ENCODE data around the gene OGDH. TPM values are rescaled to one million over a fixed set of nuclear protein-coding genes. Genes with fewer than 3 reads are reported as not detected.

The OGDH gene
- total and polyA plus RNA-seq, 4 donors, result 39.0 to 142 (median 59.9) TPM

DNA sequence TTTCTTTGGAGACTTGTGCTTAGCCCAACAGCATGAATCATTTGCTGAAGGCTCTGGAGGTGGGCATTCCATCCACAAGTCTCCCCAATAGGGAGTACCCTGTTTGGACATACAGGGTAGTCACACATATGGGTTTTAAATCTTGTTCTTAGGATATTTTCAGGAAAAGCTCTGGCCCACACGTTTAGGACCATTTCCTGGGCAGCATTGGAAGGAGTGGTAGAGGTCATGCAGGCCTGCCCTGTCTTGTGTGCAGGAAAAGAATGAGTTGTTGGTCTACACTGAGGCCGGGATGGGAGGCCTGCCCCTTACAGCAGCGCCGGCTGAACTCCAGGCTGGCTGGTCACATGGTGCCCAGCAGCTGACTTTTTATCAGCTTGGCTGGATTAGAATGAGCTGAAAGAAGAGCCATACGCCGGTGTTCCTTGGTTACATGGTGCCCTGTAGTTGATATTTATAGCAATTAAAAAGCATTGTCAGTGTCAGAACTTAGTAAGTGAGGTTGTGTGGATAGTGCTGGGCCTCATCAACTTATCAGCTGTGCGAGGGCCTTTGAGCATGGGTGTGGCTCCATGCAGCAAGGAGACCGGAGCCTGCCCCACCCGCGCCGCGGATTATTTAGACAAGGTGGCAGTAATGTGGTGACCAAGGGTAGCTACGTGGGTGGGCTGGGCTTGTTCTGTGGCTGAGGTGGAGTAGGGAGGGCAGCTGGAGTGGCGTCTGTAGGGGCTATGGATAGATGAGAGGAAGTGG, 28.6 kb downstream of the OGDH start:
- Histone ChIP-seq H3K9ac (ENCODE audit: insufficient read depth in 1 of 2, low read length in 2 of 2) (no peak overlapping the region), H3K36me3 (ENCODE audit: control insufficient read depth in 4 of 4, insufficient read depth in 4 of 4, low read length in 4 of 4) (no peaks in the 10 kb centered on the region), H3K27ac (ENCODE audit: low read depth in 1 of 2, low read length in 1 of 2) (peak overlapping the region; percentile 75 to 97), H3K9me3 (ENCODE audit: control insufficient read depth in 4 of 4, insufficient read depth in 3 of 4, low read length in 3 of 4) (no peaks in the 10 kb centered on the region), H3K4me1 (ENCODE audit: control insufficient read depth in 5 of 5, insufficient read depth in 5 of 5, low read length in 5 of 5) (peaks cover 19 to 47% (median 31%) of the 10 kb centered on the region in 5 donors), H3K27me3 (ENCODE audit: control insufficient read depth in 3 of 3, insufficient read depth in 3 of 3, low read length in 2 of 3) (no peaks in the 10 kb centered on the region), H3K4me3 (no peak overlapping the region)
- no peak for ATAC-seq (ENCODE audit: insufficient read depth, low FRiP score)
- TF ChIP-seq, protein P1, sequence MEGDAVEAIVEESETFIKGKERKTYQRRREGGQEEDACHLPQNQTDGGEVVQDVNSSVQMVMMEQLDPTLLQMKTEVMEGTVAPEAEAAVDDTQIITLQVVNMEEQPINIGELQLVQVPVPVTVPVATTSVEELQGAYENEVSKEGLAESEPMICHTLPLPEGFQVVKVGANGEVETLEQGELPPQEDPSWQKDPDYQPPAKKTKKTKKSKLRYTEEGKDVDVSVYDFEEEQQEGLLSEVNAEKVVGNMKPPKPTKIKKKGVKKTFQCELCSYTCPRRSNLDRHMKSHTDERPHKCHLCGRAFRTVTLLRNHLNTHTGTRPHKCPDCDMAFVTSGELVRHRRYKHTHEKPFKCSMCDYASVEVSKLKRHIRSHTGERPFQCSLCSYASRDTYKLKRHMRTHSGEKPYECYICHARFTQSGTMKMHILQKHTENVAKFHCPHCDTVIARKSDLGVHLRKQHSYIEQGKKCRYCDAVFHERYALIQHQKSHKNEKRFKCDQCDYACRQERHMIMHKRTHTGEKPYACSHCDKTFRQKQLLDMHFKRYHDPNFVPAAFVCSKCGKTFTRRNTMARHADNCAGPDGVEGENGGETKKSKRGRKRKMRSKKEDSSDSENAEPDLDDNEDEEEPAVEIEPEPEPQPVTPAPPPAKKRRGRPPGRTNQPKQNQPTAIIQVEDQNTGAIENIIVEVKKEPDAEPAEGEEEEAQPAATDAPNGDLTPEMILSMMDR (IDR thresholded peaks at IDR 0.05; ENCODE audit: control extremely low read depth, extremely low read depth), result no peak
- DNase-seq, result no peak
- WGBS, 2 donors, result 53 to 70% methylated on average over 14 of the region's 14 CpGs

DNA sequence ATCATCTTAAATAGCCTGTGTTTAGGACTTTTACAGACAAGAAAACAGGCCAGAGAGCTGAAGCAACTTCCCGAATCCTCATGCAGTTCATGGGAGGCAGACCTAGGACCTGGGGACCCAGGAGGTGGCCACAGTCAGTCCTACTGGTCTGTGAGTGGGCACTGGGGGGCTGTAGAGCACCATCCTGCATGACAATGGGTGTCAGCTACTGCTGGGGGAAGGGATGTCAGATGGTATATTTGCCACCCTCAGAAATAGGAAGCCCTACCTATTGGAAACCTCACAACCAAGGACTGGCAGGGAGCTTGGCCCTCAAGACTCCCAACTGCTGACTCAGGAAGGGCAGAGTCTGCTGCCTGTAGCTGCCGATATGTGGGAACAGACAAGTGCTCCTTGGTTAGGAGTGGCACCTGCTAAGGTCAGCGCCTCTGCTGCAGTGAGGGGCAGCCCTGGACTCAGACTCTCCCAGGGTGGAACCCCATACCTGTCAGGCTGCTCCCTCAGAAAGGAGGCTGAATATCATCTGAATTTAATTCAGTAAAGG, 29.7 kb downstream of the OGDH start:
- no peak for ATAC-seq (ENCODE audit: insufficient read depth, low FRiP score)
- no peak for DNase-seq
- peak overlapping the region; percentile 41 to 97 for H3K27ac ChIP-seq (ENCODE audit: low read depth in 1 of 2, low read length in 1 of 2)
- peaks cover 12 to 42% (median 32%) of the 10 kb centered on the region in 5 donors for H3K4me1 ChIP-seq (ENCODE audit: control insufficient read depth in 5 of 5, insufficient read depth in 5 of 5, low read length in 5 of 5)
- no peaks in the 10 kb centered on the region for H3K36me3 ChIP-seq (ENCODE audit: control insufficient read depth in 4 of 4, insufficient read depth in 4 of 4, low read length in 4 of 4)
- H3K9me3 ChIP-seq (ENCODE audit: control insufficient read depth in 4 of 4, insufficient read depth in 3 of 4, low read length in 3 of 4), result no peaks in the 10 kb centered on the region
- no peaks in the 10 kb centered on the region for H3K27me3 ChIP-seq (ENCODE audit: control insufficient read depth in 3 of 3, insufficient read depth in 3 of 3, low read length in 2 of 3)
- no peak overlapping the region for H3K9ac ChIP-seq (ENCODE audit: insufficient read depth in 1 of 2, low read length in 2 of 2)
- TF ChIP-seq, protein P1 (IDR thresholded peaks at IDR 0.05; ENCODE audit: control extremely low read depth, extremely low read depth), result no peak
- H3K4me3 ChIP-seq, result no peak overlapping the region
- WGBS, 2 donors, result 77 to 78% methylated on average over 3 of the region's 3 CpGs

DNA sequence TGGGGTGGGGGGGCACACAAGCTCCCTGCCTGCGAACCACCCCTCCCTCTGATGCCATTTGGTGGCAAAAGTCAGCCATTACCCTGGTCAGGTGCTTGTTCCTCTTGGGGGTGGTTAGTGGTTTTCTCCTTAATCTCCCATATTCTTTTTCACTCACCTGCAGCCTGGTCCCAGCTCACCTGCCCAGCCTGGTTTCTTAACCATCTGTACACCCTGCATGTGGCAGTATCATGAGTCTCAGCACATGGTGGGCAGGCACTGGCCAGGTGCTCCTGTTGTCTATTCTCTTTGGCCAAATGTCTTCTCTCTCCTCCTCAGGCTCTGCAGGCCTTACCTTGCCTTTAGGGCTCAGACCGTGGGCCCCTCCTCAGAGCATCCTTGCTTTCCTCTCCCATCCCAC, 30.5 kb downstream of the OGDH start:
- Histone ChIP-seq H3K27ac (ENCODE audit: low read depth in 1 of 2, low read length in 1 of 2) (peak overlapping the region in 1 of 2 donors; percentile 97), H3K27me3 (ENCODE audit: control insufficient read depth in 3 of 3, insufficient read depth in 3 of 3, low read length in 2 of 3) (no peaks in the 10 kb centered on the region)
- ATAC-seq (ENCODE audit: insufficient read depth, low FRiP score), result no peak

More for the DNA sequence above, 30.5 kb downstream of the OGDH start:
- H3K9me3 ChIP-seq (ENCODE audit: control insufficient read depth in 4 of 4, insufficient read depth in 3 of 4, low read length in 3 of 4), result no peaks in the 10 kb centered on the region
- no peak for DNase-seq
- WGBS, 2 donors, result 94 to 96% methylated on average over 2 of the region's 2 CpGs
- TF ChIP-seq, protein P1 (IDR thresholded peaks at IDR 0.05; ENCODE audit: control extremely low read depth, extremely low read depth), result no peak
- no peak overlapping the region for H3K4me3 ChIP-seq
- H3K4me1 ChIP-seq (ENCODE audit: control insufficient read depth in 5 of 5, insufficient read depth in 5 of 5, low read length in 5 of 5), result peaks cover 4 to 41% (median 24%) of the 10 kb centered on the region in 5 donors
- H3K9ac ChIP-seq (ENCODE audit: insufficient read depth in 1 of 2, low read length in 2 of 2), result no peak overlapping the region
- H3K36me3 ChIP-seq (ENCODE audit: control insufficient read depth in 4 of 4, insufficient read depth in 4 of 4, low read length in 4 of 4), result no peaks in the 10 kb centered on the region
